Lung (tissue), 16 donors: ENCODE measurements around the gene DICER1. TPM values are rescaled to one million over a fixed set of nuclear protein-coding genes. Genes with fewer than 3 reads are reported as not detected.
"Not testable (repeated sequence)": the region's sequence is repeated elsewhere in the genome, so short reads cannot be mapped to it uniquely, and the experiment has no call there.

Source experiments
- ATAC-seq: fragments of 200-7000 bp; cut with Tn5 transposase; one replicate; pipeline ENCODE4 v1.9.1; 2020; ENCODE audit warnings: moderate number of reproducible peaks; ENCODE audit not compliant: insufficient read depth, low FRiP score
- DNase-seq, 3 donors: peaks; one replicate each; pipeline ENCODE4 v3.0.0-alpha.2; 2013 to 2017
- H3K27ac ChIP-seq, 2 donors: one replicate each; pipeline ENCODE4 v1.5.1; 2013; ENCODE audit warnings: mild to moderate bottlenecking in 2 of 2, moderate library complexity in 2 of 2, control low read depth in 1 of 2, inconsistent platforms in 1 of 2, low read depth in 1 of 2, low read length in 1 of 2
- H3K27me3 ChIP-seq, 3 donors: one replicate each; pipeline ENCODE4 v1.5.1; 2013; ENCODE audit warnings: low read length in 2 of 3; ENCODE audit not compliant: control insufficient read depth in 3 of 3, insufficient read depth in 3 of 3
- H3K36me3 ChIP-seq, 4 donors: one replicate each; pipeline ENCODE4 v1.5.1; 2013; ENCODE audit warnings: low read length in 4 of 4, mild to moderate bottlenecking in 1 of 4, moderate library complexity in 1 of 4; ENCODE audit not compliant: control insufficient read depth in 4 of 4, insufficient read depth in 4 of 4
- H3K4me1 ChIP-seq, 5 donors: one replicate each; pipeline ENCODE4 v1.5.1; 2013; ENCODE audit warnings: low read length in 5 of 5, mild to moderate bottlenecking in 2 of 5, moderate library complexity in 1 of 5; ENCODE audit not compliant: control insufficient read depth in 5 of 5, insufficient read depth in 5 of 5
- H3K4me3 ChIP-seq: one replicate; pipeline ENCODE4 v1.5.1; 2013; ENCODE audit warnings: mild to moderate bottlenecking, control low read depth, moderate library complexity
- H3K9ac ChIP-seq, 2 donors: one replicate each; pipeline ENCODE4 v1.5.1; 2013; ENCODE audit warnings: low read length in 2 of 2, control low read depth in 1 of 2; ENCODE audit not compliant: insufficient read depth in 1 of 2
- H3K9me3 ChIP-seq, 4 donors: one replicate each; pipeline ENCODE4 v1.5.1; 2013; ENCODE audit warnings: low read length in 3 of 4, mild to moderate bottlenecking in 1 of 4, moderate library complexity in 1 of 4; ENCODE audit not compliant: control insufficient read depth in 4 of 4, insufficient read depth in 3 of 4
- WGBS, 2 donors: extraction: QIAGEN DNeasy Blood & Tissue Kit; methylation state at CpG; one replicate each; pipeline ENCODE4 v1.1.7; 2013; 5-methylcytosine and 5-hydroxymethylcytosine counted together
- long read RNA-seq, 5 donors: transcript quantifications; one replicate each; lab custom pipeline, GENCODE V29; 2026
- polyA plus RNA-seq, 2 donors: library from polyadenylated mRNA; stranded (reverse); fragments of 200-250 nt; gene quantifications; one replicate each; pipeline ENCODE4 v1.2.1, GENCODE V29; 2013
- total RNA-seq, 2 donors: library from RNA; depleted of rRNA in 1 of 2; stranded (reverse); fragments of >200 nt in 1 of 2; gene quantifications; one replicate each; pipeline ENCODE4 v1.2.1, GENCODE V29; 2014 to 2021
- TF ChIP-seq, protein P1 (sequence below): IDR thresholded peaks from 2 replicates; pipeline ENCODE4 v1.5.1; 2012; ENCODE audit warnings: mild to moderate bottlenecking; ENCODE audit errors: control extremely low read depth, extremely low read depth
- donor health status: control.
- donor health status: control.
- donor health status: Bipolar disorder and iron deficiency.
- donor health status: healthy.
- donor health status: DM: yes; HTN: yes; CAD: no.

DICER1 gene
- total RNA-seq (100 to 1,000 TPM in 1 of 2 donors, 10 to 100 TPM in 1; 67.9 to 103 TPM), polyA plus RNA-seq (10 to 100 TPM in 1 of 2 donors, 1 to 10 TPM in 1; 9.1 to 20.2 TPM)
- long read RNA-seq, donor 1, partial matches to known transcripts, result 6 of 7 reads
- long read RNA-seq, donor 1, other reads (novel, unspliced or antisense), result 0 of 7 reads
- long read RNA-seq, donor 2, partial matches to known transcripts, result 0 of 1 reads
- long read RNA-seq, donor 2, other reads (novel, unspliced or antisense), result 0 of 1 reads
- long read RNA-seq, donor 3, result 0 reads
- long read RNA-seq, donor 4, result 0 reads
- long read RNA-seq, donor 5, partial matches to known transcripts, result 19 of 22 reads
- long read RNA-seq, donor 5, other reads (novel, unspliced or antisense), result 0 of 22 reads

DNA sequence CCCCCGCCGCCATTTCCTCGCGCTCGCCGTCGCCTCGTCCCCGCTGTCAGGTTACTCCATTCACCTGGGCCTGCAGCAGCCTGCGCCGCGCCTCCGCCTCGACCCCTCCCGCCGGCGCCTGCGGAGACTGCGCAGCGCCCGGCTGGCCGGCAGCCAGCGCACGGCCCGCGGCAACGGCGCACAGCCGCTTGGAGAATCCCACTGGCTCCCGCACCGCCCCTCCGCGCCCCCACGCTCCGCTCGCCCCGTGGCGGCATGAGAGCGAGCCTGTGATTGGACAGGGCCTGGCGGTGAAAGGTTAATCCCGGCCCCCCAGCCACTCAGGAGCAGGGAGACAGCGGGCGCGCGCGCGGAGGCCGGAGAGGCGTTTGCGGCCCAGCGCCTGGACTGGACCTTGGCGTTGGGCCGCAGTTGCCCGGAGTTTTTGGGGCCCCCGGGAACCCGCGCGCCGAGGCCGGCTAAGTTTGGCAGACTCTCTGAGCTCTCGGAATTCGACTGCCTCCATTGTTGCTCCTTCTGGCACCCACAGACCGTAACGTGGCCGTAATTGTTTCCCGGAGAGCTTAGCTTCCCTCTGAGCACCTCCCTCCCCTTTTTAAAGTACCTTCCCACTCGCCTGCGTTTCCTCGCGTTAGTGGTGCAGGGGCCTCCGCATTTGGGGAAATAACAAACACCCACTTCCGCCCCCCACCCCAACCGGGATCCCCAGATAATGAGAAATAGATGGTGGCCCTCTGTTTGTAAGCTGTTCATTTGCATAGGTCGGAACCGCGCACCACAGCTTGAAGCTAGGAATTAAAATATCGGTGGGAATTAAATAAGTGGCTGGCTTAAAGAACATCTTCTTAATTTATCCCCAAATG is at the start of gene DICER1:
TSS of gene DICER1 (minus strand) at position 203 of the 863 bp plus-strand sequence. CDS start 24,071 bp downstream, outside the sequence.
- peak within 1 kb of the TSS; percentile 97 to 99 for H3K27ac ChIP-seq
- peak within 1 kb of the TSS; percentile 92 for H3K4me3 ChIP-seq
- ATAC-seq, result peak; percentile 97
- H3K27me3 ChIP-seq, result no peaks in the 10 kb centered on the region
- TF ChIP-seq, protein P1, sequence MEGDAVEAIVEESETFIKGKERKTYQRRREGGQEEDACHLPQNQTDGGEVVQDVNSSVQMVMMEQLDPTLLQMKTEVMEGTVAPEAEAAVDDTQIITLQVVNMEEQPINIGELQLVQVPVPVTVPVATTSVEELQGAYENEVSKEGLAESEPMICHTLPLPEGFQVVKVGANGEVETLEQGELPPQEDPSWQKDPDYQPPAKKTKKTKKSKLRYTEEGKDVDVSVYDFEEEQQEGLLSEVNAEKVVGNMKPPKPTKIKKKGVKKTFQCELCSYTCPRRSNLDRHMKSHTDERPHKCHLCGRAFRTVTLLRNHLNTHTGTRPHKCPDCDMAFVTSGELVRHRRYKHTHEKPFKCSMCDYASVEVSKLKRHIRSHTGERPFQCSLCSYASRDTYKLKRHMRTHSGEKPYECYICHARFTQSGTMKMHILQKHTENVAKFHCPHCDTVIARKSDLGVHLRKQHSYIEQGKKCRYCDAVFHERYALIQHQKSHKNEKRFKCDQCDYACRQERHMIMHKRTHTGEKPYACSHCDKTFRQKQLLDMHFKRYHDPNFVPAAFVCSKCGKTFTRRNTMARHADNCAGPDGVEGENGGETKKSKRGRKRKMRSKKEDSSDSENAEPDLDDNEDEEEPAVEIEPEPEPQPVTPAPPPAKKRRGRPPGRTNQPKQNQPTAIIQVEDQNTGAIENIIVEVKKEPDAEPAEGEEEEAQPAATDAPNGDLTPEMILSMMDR, result no peak
- H3K9me3 ChIP-seq, result no peaks in the 10 kb centered on the region
- peak; percentile 97 to 98 (median 98) for DNase-seq
- peaks cover under 1 to 23% (median 16%) of the 10 kb centered on the region in 5 donors for H3K4me1 ChIP-seq
- 0% methylated on average over 77 of the region's 77 CpGs for WGBS, 2 donors
- peaks cover 0 to 2% (median 0%) of the 10 kb centered on the region in 4 donors for H3K36me3 ChIP-seq
- peak within 1 kb of the TSS; percentile 94 to 96 for H3K9ac ChIP-seq

DNA sequence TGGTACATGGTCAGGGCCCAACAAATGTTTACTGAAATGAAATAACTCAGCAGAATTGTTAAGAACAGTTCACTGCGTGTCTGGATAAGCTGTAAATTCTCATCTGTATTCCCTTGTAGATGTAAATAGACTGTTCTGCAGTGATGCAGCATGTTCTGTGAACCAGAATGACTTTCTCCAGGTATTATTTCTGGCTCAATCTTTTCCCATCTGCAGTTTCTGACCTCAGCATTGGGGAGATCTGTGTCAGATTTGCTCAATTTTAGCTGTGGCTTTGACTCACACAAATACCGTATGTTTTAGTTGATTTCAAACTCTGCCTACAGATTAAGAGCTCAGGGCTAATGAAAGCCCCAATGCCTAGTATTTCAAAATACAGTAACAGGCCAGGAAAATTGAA is 49.2 kb upstream of the DICER1 start:
- H3K36me3 ChIP-seq, result peaks cover 2 to 12% (median 4%) of the 10 kb centered on the region in 4 donors
- H3K9ac ChIP-seq, result no peak overlapping the region
- ATAC-seq, result no peak
- H3K27ac ChIP-seq, result no peak overlapping the region
- TF ChIP-seq, protein P1, result no peak
- no peak overlapping the region for H3K4me3 ChIP-seq
- WGBS, 2 donors, result 92 to 94% methylated on average over 2 of the region's 2 CpGs
- H3K4me1 ChIP-seq, result no peaks in the 10 kb centered on the region
- H3K9me3 ChIP-seq, result peaks cover 0 to 5% (median under 1%) of the 10 kb centered on the region in 4 donors
- no peak for DNase-seq
- no peaks in the 10 kb centered on the region for H3K27me3 ChIP-seq

GRCh38 chr14:95204705-95205104 is 47.4 kb upstream of the DICER1 start:
- TF ChIP-seq, protein P1, result no peak
- no peak for ATAC-seq
- 91 to 92% methylated on average over 2 of the region's 2 CpGs for WGBS, 2 donors
- Histone ChIP-seq H3K27me3 (no peaks in the 10 kb centered on the region), H3K4me1 (peaks cover 0 to 7% (median 0%) of the 10 kb centered on the region in 5 donors), H3K36me3 (peaks cover 2 to 12% (median 4%) of the 10 kb centered on the region in 4 donors), H3K4me3 (no peak overlapping the region), H3K9ac (no peak overlapping the region), H3K27ac (no peak overlapping the region), H3K9me3 (peaks cover 0 to 5% (median under 1%) of the 10 kb centered on the region in 4 donors)
- no peak for DNase-seq

DNA sequence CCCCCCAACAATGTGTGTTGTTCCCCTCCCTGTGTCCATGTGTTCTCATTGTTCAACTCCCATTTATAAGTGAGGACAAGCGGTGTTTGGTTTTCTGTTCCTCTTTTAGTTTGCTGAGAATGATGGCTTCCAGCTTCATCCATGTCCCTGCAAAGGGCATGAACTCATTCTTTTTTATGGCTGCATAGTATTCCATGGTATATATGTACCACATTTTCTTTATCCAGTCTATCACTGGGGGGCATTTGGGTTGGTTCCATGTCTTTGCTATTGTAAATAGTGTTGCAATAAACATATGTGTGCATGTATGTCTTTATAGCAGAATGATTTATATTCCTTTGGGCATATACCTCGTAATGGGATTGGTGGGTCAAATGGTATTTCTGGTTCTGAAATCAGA is 44.4 kb upstream of the DICER1 start:
- H3K9me3 ChIP-seq, H3K4me3 ChIP-seq, H3K9ac ChIP-seq, DNase-seq, H3K27ac ChIP-seq, ATAC-seq, H3K4me1 ChIP-seq, H3K27me3 ChIP-seq: not testable (repeated sequence)
- H3K36me3 ChIP-seq, result peaks cover 2 to 12% (median 4%) of the 10 kb centered on the region in 4 donors
- 93 to 95% methylated on average over 2 of the region's 2 CpGs for WGBS, 2 donors
